GM12878 (cell line): ENCODE results near the gene MOK. TPM values are rescaled to one million over a fixed set of nuclear protein-coding genes. Genes with fewer than 3 reads are reported as not detected.

Experiments
- ATAC-seq: fragments of 200-7000 bp; cut with Tn5 transposase; 3 replicates; pipeline ENCODE4 v1.9.1; 2020; ENCODE audit warnings: mild to moderate bottlenecking, moderate library complexity
- BruUV-seq: library from RNA; stranded (reverse); fragments of 400-500 nt; replicated peaks from 2 replicates; lab custom pipeline; 2021; lab: Mats Ljungman, UMichigan
- CTCF ChIA-PET: fragments of 300-600 bp; sonication (Branson Sonifier 250); formaldehyde crosslinking; extraction: SDS; loops from one replicate; lab custom pipeline; 2021; ENCODE audit warnings: inconsistent platforms; lab: Yijun Ruan, JAX
- POLR2A ChIA-PET: fragments of 350-600 bp; formaldehyde crosslinking; extraction: SDS; loops from one replicate; lab custom pipeline; 2021; ENCODE audit warnings: inconsistent platforms; lab: Charles Lee
- RAD21 ChIA-PET: fragments of 300-600 bp; sonication (Branson Sonifier 250); formaldehyde crosslinking; loops from one replicate; lab custom pipeline; 2023; ENCODE audit warnings: antibody characterized with exemption; ENCODE audit not compliant: unreplicated experiment; lab: Charles Lee
- SMC1A ChIA-PET: fragments of 300-600 bp; sonication (Branson Sonifier 250); formaldehyde crosslinking; loops from one replicate; lab custom pipeline; 2023; ENCODE audit not compliant: unreplicated experiment, uncharacterized antibody; lab: Charles Lee
- DNase-seq: peaks from one replicate; pipeline ENCODE4 v3.0.0-alpha.2; 2011; ENCODE audit warnings: low read depth, low spot score
- FAIRE-seq: peaks from 3 replicates; lab custom pipeline; 2011; peaks lifted over from hg19 to GRCh38; lab: Jason Lieb, UNC
- H2AFZ ChIP-seq: 2 replicates; pipeline ENCODE4 v1.6.0; 2011; ENCODE audit warnings: low read depth, low read length, control low read depth; ENCODE audit not compliant: control insufficient read depth
- H3K27ac ChIP-seq: 2 replicates; pipeline ENCODE4 v1.5.1; 2011; ENCODE audit warnings: control low read depth; ENCODE audit not compliant: control insufficient read depth, insufficient read depth
- H3K27me3 ChIP-seq, 2 experiments: replicated peaks in 1 of 2; 2 replicates each; pipeline versions ENCODE4 v1.6.0 to v1.6.1; 2011; ENCODE audit warnings: low read length in 1 of 2; ENCODE audit not compliant: control insufficient read depth in 2 of 2, insufficient read depth in 2 of 2
- H3K36me3 ChIP-seq, 2 experiments: 2 replicates each; pipeline ENCODE4 v1.5.1; 2011; ENCODE audit warnings: low read length in 1 of 2; ENCODE audit not compliant: control insufficient read depth in 2 of 2, insufficient read depth in 2 of 2
- H3K4me1 ChIP-seq: 2 replicates; pipeline ENCODE4 v1.6.1; 2011; ENCODE audit warnings: mild to moderate bottlenecking, low read length, moderate library complexity, mixed read lengths; ENCODE audit not compliant: control insufficient read depth, insufficient read depth
- H3K4me2 ChIP-seq: 2 replicates; pipeline ENCODE4 v1.6.0; 2011; ENCODE audit warnings: control low read depth; ENCODE audit not compliant: control insufficient read depth, insufficient read depth
- H3K4me3 ChIP-seq: fragments of 200-600 bp; sonication (generic); 2 replicates; pipeline ENCODE4 v1.5.1; 2016
- H3K79me2 ChIP-seq: 2 replicates; pipeline ENCODE4 v1.6.0; 2011; ENCODE audit warnings: low read length; ENCODE audit not compliant: control insufficient read depth, insufficient read depth
- H3K9ac ChIP-seq: 2 replicates; pipeline ENCODE4 v1.8.0; 2011; ENCODE audit warnings: low read length, control low read depth, mixed read lengths; ENCODE audit not compliant: control insufficient read depth, insufficient read depth
- H3K9me3 ChIP-seq: replicated peaks from 3 replicates; pipeline ENCODE4 v1.5.1; 2011; ENCODE audit warnings: mild to moderate bottlenecking, low read length; ENCODE audit not compliant: control insufficient read depth, insufficient read depth
- H4K20me1 ChIP-seq: 2 replicates; pipeline ENCODE4 v1.6.0; 2011; ENCODE audit not compliant: control insufficient read depth, insufficient read depth
- BRCA1 ChIP-seq: IDR thresholded peaks from 2 replicates; pipeline ENCODE4 v1.6.1; 2011; ENCODE audit warnings: low read depth, low read length, improper control_type of control experiment
- CBX5 ChIP-seq: sonication (generic); IDR thresholded peaks from 2 replicates; pipeline ENCODE4 v1.6.1; 2016; ENCODE audit warnings: low read depth, moderate library complexity, mild to moderate bottlenecking, inconsistent platforms
- E4F1 ChIP-seq: fragments of 450-650 bp; IDR thresholded peaks from 2 replicates; pipeline ENCODE4 v1.6.1; 2018; ENCODE audit warnings: borderline replicate concordance, mild to moderate bottlenecking; ENCODE audit not compliant: partially characterized antibody
- JUND ChIP-seq: IDR thresholded peaks from 2 replicates; pipeline ENCODE4 v1.6.1; 2012; ENCODE audit warnings: low read depth, mild to moderate bottlenecking, low read length, improper control_type of control experiment, moderate library complexity
- NFXL1 ChIP-seq: fragments of 450-650 bp; IDR thresholded peaks from 2 replicates; pipeline ENCODE4 v1.6.1; 2017; ENCODE audit warnings: antibody characterized with exemption, mild to moderate bottlenecking, borderline replicate concordance
- WRNIP1 ChIP-seq: IDR thresholded peaks from 2 replicates; pipeline ENCODE4 v1.6.1; 2011; ENCODE audit warnings: low read depth, low read length, improper control_type of control experiment, borderline replicate concordance
- ZNF274 ChIP-seq: IDR thresholded peaks from one replicate; pipeline ENCODE4 v1.8.0; 2011; ENCODE audit not compliant: insufficient read length, insufficient read depth
- WGBS: methylation state at CpG from one replicate; pipeline ENCODE4 v1.1.6; 2016; ENCODE audit warnings: low lambda C conversion rate; ENCODE audit not compliant: insufficient replicate concordance, insufficient coverage; ENCODE audit errors: missing lambda C conversion rate; 5-methylcytosine and 5-hydroxymethylcytosine counted together
- in situ Hi-C: fragments of 300-500 bp; cut with MboI; formaldehyde crosslinking; loops from 9 replicates; pipeline ENCODE4 v1.14.3; 2018; ENCODE audit warnings: mixed read lengths
- intact Hi-C: fragments of 100-400 bp; cut with micrococcal nuclease; formaldehyde crosslinking; loops from one replicate; pipeline ENCODE4 v1.14.2; 2022; ENCODE audit not compliant: unreplicated experiment
- polyA plus RNA-seq, 11 experiments: library from polyadenylated mRNA; depleted of rRNA in 4 of 11; unstranded in 6 of 11; stranded (reverse) in 5 of 11; fragments of >200 nt; fragmentation: Nextera tagmentation in 4 of 11; fragmentation: Illumina TruSeq in 1 of 11; extraction: Ambion mirVana in 4 of 11; extraction: Trizol in 1 of 11; gene quantifications; 1 replicate in 1 of 11; 2 replicates in 10 of 11; pipeline versions ENCODE4 v1.2.1 to v1.2.3, GENCODE V29; 2011 to 2016; ENCODE audit warnings: inconsistent platforms in 2 of 11, missing spikeins in 2 of 11, low read depth in 1 of 11
- total RNA-seq, 4 experiments: library from RNA; depleted of rRNA in 3 of 4; stranded (reverse); fragments of >200 nt in 3 of 4; fragmentation: Illumina TruSeq in 1 of 4; extraction: Trizol in 1 of 4; gene quantifications; 2 replicates each; pipeline versions ENCODE4 v1.2.1 to v1.2.3, GENCODE V29; 2013 to 2021
- TF ChIP-seq, protein P1 (sequence below): fragments of 450-650 bp; IDR thresholded peaks from 2 replicates; pipeline ENCODE4 v1.6.1; 2017; ENCODE audit warnings: mild to moderate bottlenecking, moderate library complexity

The MOK gene
- total and polyA plus RNA-seq, 10 of the 15 experiments (the other 5 are each of a cell fraction or from before 2014, with no cell fraction given), result 0.10 to 3.0 (median 1.4) TPM

DNA sequence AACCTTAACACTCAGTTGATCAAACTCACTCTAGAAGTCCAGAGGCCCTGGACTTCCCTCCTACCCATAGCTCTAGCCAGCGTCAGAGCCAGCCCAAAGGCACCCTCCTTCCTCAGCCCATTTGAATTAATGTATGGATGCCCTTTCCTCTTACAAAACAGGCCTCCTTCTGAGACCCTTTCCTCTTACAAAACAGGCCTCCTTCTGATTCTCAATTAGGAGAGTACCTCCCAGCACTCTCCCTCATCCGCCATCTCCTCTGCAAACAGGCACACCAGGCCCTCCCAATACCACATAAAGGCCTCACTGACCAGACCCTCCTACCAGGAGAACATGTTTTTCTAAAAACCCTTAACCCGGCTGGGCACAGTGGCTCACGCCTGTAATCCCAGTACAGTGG lies 65.7 kb downstream of the MOK start:
- ChIA-PET RAD21 (no interaction called here), CTCF (no interaction called here), POLR2A (no interaction called here)
- no peak for DNase-seq
- Histone ChIP-seq H3K4me3 (no peak overlapping the region), H3K4me2 (no peak overlapping the region), H3K27ac (no peak overlapping the region)
- in situ Hi-C loops (loop anchor here (5.0 kb wide), 1 partner anchor 73 kb away; no protein-coding TSS in a partner anchor), intact Hi-C loops (no loop called here)
- TF ChIP-seq WRNIP1 (no peak), ZNF274 (no peak), E4F1 (no peak), BRCA1 (no peak), NFXL1 (no peak), JUND (no peak), CBX5 (no peak)
- TF ChIP-seq, protein P1, sequence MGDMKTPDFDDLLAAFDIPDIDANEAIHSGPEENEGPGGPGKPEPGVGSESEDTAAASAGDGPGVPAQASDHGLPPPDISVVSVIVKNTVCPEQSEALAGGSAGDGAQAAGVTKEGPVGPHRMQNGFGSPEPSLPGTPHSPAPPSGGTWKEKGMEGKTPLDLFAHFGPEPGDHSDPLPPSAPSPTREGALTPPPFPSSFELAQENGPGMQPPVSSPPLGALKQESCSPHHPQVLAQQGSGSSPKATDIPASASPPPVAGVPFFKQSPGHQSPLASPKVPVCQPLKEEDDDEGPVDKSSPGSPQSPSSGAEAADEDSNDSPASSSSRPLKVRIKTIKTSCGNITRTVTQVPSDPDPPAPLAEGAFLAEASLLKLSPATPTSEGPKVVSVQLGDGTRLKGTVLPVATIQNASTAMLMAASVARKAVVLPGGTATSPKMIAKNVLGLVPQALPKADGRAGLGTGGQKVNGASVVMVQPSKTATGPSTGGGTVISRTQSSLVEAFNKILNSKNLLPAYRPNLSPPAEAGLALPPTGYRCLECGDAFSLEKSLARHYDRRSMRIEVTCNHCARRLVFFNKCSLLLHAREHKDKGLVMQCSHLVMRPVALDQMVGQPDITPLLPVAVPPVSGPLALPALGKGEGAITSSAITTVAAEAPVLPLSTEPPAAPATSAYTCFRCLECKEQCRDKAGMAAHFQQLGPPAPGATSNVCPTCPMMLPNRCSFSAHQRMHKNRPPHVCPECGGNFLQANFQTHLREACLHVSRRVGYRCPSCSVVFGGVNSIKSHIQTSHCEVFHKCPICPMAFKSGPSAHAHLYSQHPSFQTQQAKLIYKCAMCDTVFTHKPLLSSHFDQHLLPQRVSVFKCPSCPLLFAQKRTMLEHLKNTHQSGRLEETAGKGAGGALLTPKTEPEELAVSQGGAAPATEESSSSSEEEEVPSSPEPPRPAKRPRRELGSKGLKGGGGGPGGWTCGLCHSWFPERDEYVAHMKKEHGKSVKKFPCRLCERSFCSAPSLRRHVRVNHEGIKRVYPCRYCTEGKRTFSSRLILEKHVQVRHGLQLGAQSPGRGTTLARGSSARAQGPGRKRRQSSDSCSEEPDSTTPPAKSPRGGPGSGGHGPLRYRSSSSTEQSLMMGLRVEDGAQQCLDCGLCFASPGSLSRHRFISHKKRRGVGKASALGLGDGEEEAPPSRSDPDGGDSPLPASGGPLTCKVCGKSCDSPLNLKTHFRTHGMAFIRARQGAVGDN, result no peak
- TF ChIP-seq, all 136 proteins: peak for 0
- Histone ChIP-seq H3K27me3 (no peaks in the 10 kb centered on the region), H3K79me2 (no peaks in the 10 kb centered on the region), H3K4me1 (no peaks in the 10 kb centered on the region), H3K9me3 (no peaks in the 10 kb centered on the region; the same call in 2 of the 3 replicates), H3K9ac (no peak overlapping the region), H4K20me1 (no peaks in the 10 kb centered on the region), H3K36me3 (no peaks in the 10 kb centered on the region), H2AFZ (no peak overlapping the region)
- SMC1A ChIA-PET, result no interaction called here
- no peak for ATAC-seq
- no peak for FAIRE-seq
- WGBS, result 68% methylated on average over 4 of the region's 4 CpGs
- BruUV-seq, result no TSS peak
